ENCODE data around the gene ARHGAP22. TPM values are rescaled to one million over a fixed set of nuclear protein-coding genes. Genes with fewer than 3 reads are reported as not detected.

Gene ARHGAP22
- total and polyA plus RNA-seq, 4 donors: 0.23 to 2.3 (median 0.54) TPM

DNA sequence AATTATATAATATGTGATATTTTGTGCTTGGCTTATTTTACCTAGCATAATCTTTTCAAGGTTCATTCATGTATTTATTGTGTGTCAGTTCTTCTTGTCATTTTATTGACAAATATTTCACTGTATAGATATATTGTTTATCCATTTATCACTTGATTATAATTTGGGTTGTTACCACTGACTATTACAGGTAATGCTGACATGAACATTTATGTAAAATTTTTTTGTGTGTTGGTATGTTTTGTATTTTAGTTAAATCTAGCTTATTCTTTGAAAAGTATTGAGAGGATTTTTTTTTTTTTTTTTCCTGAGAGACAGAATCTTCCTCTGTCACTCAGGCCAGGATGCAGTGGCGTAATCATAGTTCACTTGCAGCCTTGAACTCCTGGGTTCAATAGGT, 190.7 kb downstream of the ARHGAP22 start:
- Histone ChIP-seq H3K36me3 (ENCODE audit: control insufficient read depth in 4 of 4, insufficient read depth in 3 of 4, low read depth in 1 of 4, low read length in 3 of 4) (peaks cover 0 to 17% (median 14%) of the 10 kb centered on the region in 4 donors), H3K9me3 (ENCODE audit: control insufficient read depth in 4 of 4, low read length in 3 of 4) (peaks cover 0 to 6% (median 1%) of the 10 kb centered on the region in 4 donors), H3K4me3 (ENCODE audit: low read depth in 1 of 3, low read length in 3 of 3) (no peak overlapping the region), H3K4me1 (ENCODE audit: control insufficient read depth in 4 of 4, insufficient read depth in 4 of 4, low read length in 3 of 4) (peaks cover 0 to 2% (median 0%) of the 10 kb centered on the region in 4 donors), H3K27me3 (ENCODE audit: control insufficient read depth in 4 of 4, insufficient read depth in 4 of 4, low read length in 3 of 4) (no peaks in the 10 kb centered on the region), H3K27ac (ENCODE audit: low read depth in 1 of 2, low read length in 2 of 2) (no peak overlapping the region), H3K9ac (ENCODE audit: low read depth in 1 of 2, low read length in 2 of 2) (no peak overlapping the region)
- TF ChIP-seq, protein P1, sequence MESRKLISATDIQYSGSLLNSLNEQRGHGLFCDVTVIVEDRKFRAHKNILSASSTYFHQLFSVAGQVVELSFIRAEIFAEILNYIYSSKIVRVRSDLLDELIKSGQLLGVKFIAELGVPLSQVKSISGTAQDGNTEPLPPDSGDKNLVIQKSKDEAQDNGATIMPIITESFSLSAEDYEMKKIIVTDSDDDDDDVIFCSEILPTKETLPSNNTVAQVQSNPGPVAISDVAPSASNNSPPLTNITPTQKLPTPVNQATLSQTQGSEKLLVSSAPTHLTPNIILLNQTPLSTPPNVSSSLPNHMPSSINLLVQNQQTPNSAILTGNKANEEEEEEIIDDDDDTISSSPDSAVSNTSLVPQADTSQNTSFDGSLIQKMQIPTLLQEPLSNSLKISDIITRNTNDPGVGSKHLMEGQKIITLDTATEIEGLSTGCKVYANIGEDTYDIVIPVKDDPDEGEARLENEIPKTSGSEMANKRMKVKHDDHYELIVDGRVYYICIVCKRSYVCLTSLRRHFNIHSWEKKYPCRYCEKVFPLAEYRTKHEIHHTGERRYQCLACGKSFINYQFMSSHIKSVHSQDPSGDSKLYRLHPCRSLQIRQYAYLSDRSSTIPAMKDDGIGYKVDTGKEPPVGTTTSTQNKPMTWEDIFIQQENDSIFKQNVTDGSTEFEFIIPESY (IDR thresholded peaks at IDR 0.05): no peak
- TF ChIP-seq TAF1 (conservative IDR thresholded peaks at IDR 0.05) (no peak), YY1 (IDR thresholded peaks at IDR 0.05) (no peak)
- DNase-seq (ENCODE audit: low spot score): no peak
- 93% methylated on average over 1 of the region's 1 CpG for WGBS

DNA sequence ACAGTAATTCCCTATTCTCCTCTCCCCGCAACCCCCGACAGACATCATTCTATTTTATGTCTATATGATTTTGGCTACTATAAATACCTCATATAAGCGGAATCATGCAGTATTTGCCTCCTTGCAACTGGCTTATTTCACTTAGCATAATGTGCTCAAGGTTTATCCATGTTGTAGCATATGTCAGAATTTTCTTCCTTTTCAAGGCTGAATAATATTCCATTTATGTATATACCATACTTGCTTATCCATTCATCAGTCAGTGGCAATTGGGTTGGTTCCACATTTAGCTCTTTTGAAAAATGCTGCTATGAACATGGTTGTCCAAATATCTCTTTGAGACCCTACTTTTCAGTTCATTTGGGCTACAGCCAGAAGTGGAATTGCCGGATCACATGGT, 191.9 kb downstream of the ARHGAP22 start:
- Histone ChIP-seq H3K9me3 (ENCODE audit: control insufficient read depth in 4 of 4, low read length in 3 of 4) (peaks cover 0 to 6% (median 1%) of the 10 kb centered on the region in 4 donors), H3K36me3 (ENCODE audit: control insufficient read depth in 4 of 4, insufficient read depth in 3 of 4, low read depth in 1 of 4, low read length in 3 of 4) (peaks cover 0 to 19% (median 14%) of the 10 kb centered on the region in 4 donors), H3K27ac (ENCODE audit: low read depth in 1 of 2, low read length in 2 of 2) (no peak overlapping the region), H3K4me1 (ENCODE audit: control insufficient read depth in 4 of 4, insufficient read depth in 4 of 4, low read length in 3 of 4) (peaks cover 0 to 2% (median 0%) of the 10 kb centered on the region in 4 donors), H3K9ac (ENCODE audit: low read depth in 1 of 2, low read length in 2 of 2) (no peak overlapping the region), H3K27me3 (ENCODE audit: control insufficient read depth in 4 of 4, insufficient read depth in 4 of 4, low read length in 3 of 4) (no peaks in the 10 kb centered on the region), H3K4me3 (ENCODE audit: low read depth in 1 of 3, low read length in 3 of 3) (no peak overlapping the region)
- TF ChIP-seq RXRA (IDR thresholded peaks at IDR 0.05) (no peak), YY1 (IDR thresholded peaks at IDR 0.05) (no peak)
- DNase-seq (ENCODE audit: low spot score): no peak
- WGBS: 98% methylated on average over 4 of the region's 4 CpGs

GRCh38 chr10:48412081-48412480, 192.8 kb downstream of the ARHGAP22 start:
- H3K27me3 ChIP-seq (ENCODE audit: control insufficient read depth in 4 of 4, insufficient read depth in 4 of 4, low read length in 3 of 4): no peaks in the 10 kb centered on the region
- H3K4me3 ChIP-seq (ENCODE audit: low read depth in 1 of 3, low read length in 3 of 3): no peak overlapping the region
- DNase-seq (ENCODE audit: low spot score): no peak
- no peak overlapping the region for H3K9ac ChIP-seq (ENCODE audit: low read depth in 1 of 2, low read length in 2 of 2)
- H3K9me3 ChIP-seq (ENCODE audit: control insufficient read depth in 4 of 4, low read length in 3 of 4): peaks cover 0 to 6% (median 1%) of the 10 kb centered on the region in 4 donors
- 97% methylated on average over 3 of the region's 3 CpGs for WGBS
- no peak overlapping the region for H3K27ac ChIP-seq (ENCODE audit: low read depth in 1 of 2, low read length in 2 of 2)
- H3K36me3 ChIP-seq (ENCODE audit: control insufficient read depth in 4 of 4, insufficient read depth in 3 of 4, low read depth in 1 of 4, low read length in 3 of 4): peaks cover 0 to 19% (median 14%) of the 10 kb centered on the region in 4 donors
- TF ChIP-seq FOXA1 (IDR thresholded peaks at IDR 0.05) (no peak), HNF4A (conservative IDR thresholded peaks at IDR 0.05) (no peak), GABPA (IDR thresholded peaks at IDR 0.05 in 1 of 2, conservative IDR thresholded peaks at IDR 0.05 in 1 of 2) (no peak), YY1 (IDR thresholded peaks at IDR 0.05) (no peak), RXRA (IDR thresholded peaks at IDR 0.05) (no peak), RAD21 (IDR thresholded peaks at IDR 0.05) (no peak), FOXA2 (IDR thresholded peaks at IDR 0.05) (no peak), EGR1 (IDR thresholded peaks at IDR 0.05; ENCODE audit: low read depth in 2 of 2) (no peak), NR2F2 (IDR thresholded peaks at IDR 0.05) (no peak), TAF1 (conservative IDR thresholded peaks at IDR 0.05) (no peak), SP1 (IDR thresholded peaks at IDR 0.05) (no peak), HNF4G (IDR thresholded peaks at IDR 0.05) (no peak)
- TF ChIP-seq, protein P1 (IDR thresholded peaks at IDR 0.05): no peak
- TF ChIP-seq, protein P2, sequence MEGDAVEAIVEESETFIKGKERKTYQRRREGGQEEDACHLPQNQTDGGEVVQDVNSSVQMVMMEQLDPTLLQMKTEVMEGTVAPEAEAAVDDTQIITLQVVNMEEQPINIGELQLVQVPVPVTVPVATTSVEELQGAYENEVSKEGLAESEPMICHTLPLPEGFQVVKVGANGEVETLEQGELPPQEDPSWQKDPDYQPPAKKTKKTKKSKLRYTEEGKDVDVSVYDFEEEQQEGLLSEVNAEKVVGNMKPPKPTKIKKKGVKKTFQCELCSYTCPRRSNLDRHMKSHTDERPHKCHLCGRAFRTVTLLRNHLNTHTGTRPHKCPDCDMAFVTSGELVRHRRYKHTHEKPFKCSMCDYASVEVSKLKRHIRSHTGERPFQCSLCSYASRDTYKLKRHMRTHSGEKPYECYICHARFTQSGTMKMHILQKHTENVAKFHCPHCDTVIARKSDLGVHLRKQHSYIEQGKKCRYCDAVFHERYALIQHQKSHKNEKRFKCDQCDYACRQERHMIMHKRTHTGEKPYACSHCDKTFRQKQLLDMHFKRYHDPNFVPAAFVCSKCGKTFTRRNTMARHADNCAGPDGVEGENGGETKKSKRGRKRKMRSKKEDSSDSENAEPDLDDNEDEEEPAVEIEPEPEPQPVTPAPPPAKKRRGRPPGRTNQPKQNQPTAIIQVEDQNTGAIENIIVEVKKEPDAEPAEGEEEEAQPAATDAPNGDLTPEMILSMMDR (IDR thresholded peaks at IDR 0.05; ENCODE audit: low read depth, low read length, missing input control): no peak
- TF ChIP-seq, protein P3, sequence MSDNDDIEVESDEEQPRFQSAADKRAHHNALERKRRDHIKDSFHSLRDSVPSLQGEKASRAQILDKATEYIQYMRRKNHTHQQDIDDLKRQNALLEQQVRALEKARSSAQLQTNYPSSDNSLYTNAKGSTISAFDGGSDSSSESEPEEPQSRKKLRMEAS (IDR thresholded peaks at IDR 0.05): no peak
- H3K4me1 ChIP-seq (ENCODE audit: control insufficient read depth in 4 of 4, insufficient read depth in 4 of 4, low read length in 3 of 4): no peaks in the 10 kb centered on the region
